IPS-20b (cell line): ENCODE measurements around the gene VPREB1.
"Not testable (repeated sequence)": the region's sequence is repeated elsewhere in the genome, so short reads cannot be mapped to it uniquely, and the experiment has no call there.

ENCODE experiments used
- H3K27ac ChIP-seq: one replicate; pipeline ENCODE4 v1.5.1; 2013; ENCODE audit warnings: low read length
- H3K27me3 ChIP-seq: 2 replicates; pipeline ENCODE4 v1.6.1; 2013; ENCODE audit warnings: mild to moderate bottlenecking, low read length, inconsistent platforms; ENCODE audit not compliant: insufficient read depth
- H3K36me3 ChIP-seq: 2 replicates; pipeline ENCODE4 v1.6.1; 2013; ENCODE audit warnings: low read depth, mild to moderate bottlenecking, inconsistent platforms, low read length, moderate library complexity; ENCODE audit not compliant: insufficient read depth
- H3K4me1 ChIP-seq: 2 replicates; pipeline ENCODE4 v1.6.1; 2013; ENCODE audit warnings: mild to moderate bottlenecking, control low read depth, inconsistent platforms, low read length, moderate library complexity; ENCODE audit not compliant: insufficient read depth
- H3K4me3 ChIP-seq: 2 replicates; pipeline ENCODE4 v1.5.1; 2013; ENCODE audit warnings: mild to moderate bottlenecking, low read length, inconsistent platforms
- H3K9ac ChIP-seq: 2 replicates; pipeline ENCODE4 v1.6.1; 2013; ENCODE audit warnings: low read depth, mild to moderate bottlenecking, inconsistent platforms, low read length, moderate library complexity
- H3K9me3 ChIP-seq: 2 replicates; pipeline ENCODE4 v1.6.1; 2013; ENCODE audit warnings: mild to moderate bottlenecking, low read depth, low read length, inconsistent platforms; ENCODE audit not compliant: insufficient read depth

VPREB1 gene

GRCh38 chr22:22216450-22216959, 28.1 kb upstream of the VPREB1 start:
- Histone ChIP-seq H3K4me1 (no peaks in the 10 kb centered on the region), H3K9me3 (no peaks in the 10 kb centered on the region), H3K9ac (no peak overlapping the region), H3K36me3 (no peaks in the 10 kb centered on the region), H3K4me3 (no peak overlapping the region), H3K27ac (no peak overlapping the region), H3K27me3 (peaks cover 91% of the 10 kb centered on the region)

GRCh38 chr22:22218302-22218701, 26.3 kb upstream of the VPREB1 start:
- H3K36me3 ChIP-seq: no peaks in the 10 kb centered on the region
- H3K4me1 ChIP-seq: no peaks in the 10 kb centered on the region
- peaks cover 80% of the 10 kb centered on the region for H3K27me3 ChIP-seq
- H3K27ac ChIP-seq: no peak overlapping the region
- H3K4me3 ChIP-seq: no peak overlapping the region
- no peak overlapping the region for H3K9ac ChIP-seq
- no peaks in the 10 kb centered on the region for H3K9me3 ChIP-seq

GRCh38 chr22:22219140-22219996, 25.2 kb upstream of the VPREB1 start:
- H3K27ac ChIP-seq: no peak overlapping the region
- H3K9ac ChIP-seq: no peak overlapping the region
- H3K4me3 ChIP-seq: no peak overlapping the region
- H3K36me3 ChIP-seq: no peaks in the 10 kb centered on the region
- peaks cover 77% of the 10 kb centered on the region for H3K27me3 ChIP-seq
- H3K4me1 ChIP-seq: no peaks in the 10 kb centered on the region
- H3K9me3 ChIP-seq: no peaks in the 10 kb centered on the region

GRCh38 chr22:22221043-22221442, 23.5 kb upstream of the VPREB1 start:
- not testable (repeated sequence) for H3K9ac ChIP-seq, H3K27ac ChIP-seq, H3K36me3 ChIP-seq, H3K9me3 ChIP-seq, H3K4me3 ChIP-seq, H3K4me1 ChIP-seq
- peaks cover 77% of the 10 kb centered on the region for H3K27me3 ChIP-seq

- no peaks in the 10 kb centered on the region for H3K4me1 ChIP-seq
- H3K36me3 ChIP-seq: no peaks in the 10 kb centered on the region
- no peak overlapping the region for H3K4me3 ChIP-seq
- H3K27me3 ChIP-seq: peaks cover 87% of the 10 kb centered on the region
- H3K9me3 ChIP-seq: no peaks in the 10 kb centered on the region
- H3K27ac ChIP-seq: no peak overlapping the region
- H3K9ac ChIP-seq: no peak overlapping the region
These were observed 18.0 kb upstream of the VPREB1 start for GRCh38 chr22:22226448-22227187.

GRCh38 chr22:22228421-22228820, 16.2 kb upstream of the VPREB1 start:
- Histone ChIP-seq H3K36me3 (no peaks in the 10 kb centered on the region), H3K9me3 (no peaks in the 10 kb centered on the region), H3K4me3 (no peak overlapping the region), H3K4me1 (no peaks in the 10 kb centered on the region), H3K27ac (no peak overlapping the region), H3K27me3 (peaks cover 98% of the 10 kb centered on the region), H3K9ac (no peak overlapping the region)

GRCh38 chr22:22228921-22229320, 15.7 kb upstream of the VPREB1 start:
- no peaks in the 10 kb centered on the region for H3K9me3 ChIP-seq

GRCh38 chr22:22229683-22230420, 14.7 kb upstream of the VPREB1 start:
- Histone ChIP-seq H3K36me3 (no peaks in the 10 kb centered on the region), H3K9me3 (no peaks in the 10 kb centered on the region), H3K9ac (no peak overlapping the region), H3K4me3 (no peak overlapping the region), H3K27me3 (peaks cover 100% of the 10 kb centered on the region), H3K27ac (no peak overlapping the region), H3K4me1 (no peaks in the 10 kb centered on the region)

More at GRCh38 chr22:22228921-22229320, 15.7 kb upstream of the VPREB1 start:
- Histone ChIP-seq H3K27me3 (peaks cover 100% of the 10 kb centered on the region), H3K4me1 (no peaks in the 10 kb centered on the region), H3K36me3 (no peaks in the 10 kb centered on the region), H3K9ac (no peak overlapping the region), H3K4me3 (no peak overlapping the region), H3K27ac (no peak overlapping the region)

- H3K9me3 ChIP-seq: no peaks in the 10 kb centered on the region
- no peak overlapping the region for H3K9ac ChIP-seq
- no peaks in the 10 kb centered on the region for H3K4me1 ChIP-seq
- no peaks in the 10 kb centered on the region for H3K36me3 ChIP-seq
- peaks cover 100% of the 10 kb centered on the region for H3K27me3 ChIP-seq
- no peak overlapping the region for H3K4me3 ChIP-seq
- no peak overlapping the region for H3K27ac ChIP-seq
These were observed 14.1 kb upstream of the VPREB1 start for GRCh38 chr22:22230438-22230837.

GRCh38 chr22:22233081-22233480, 11.5 kb upstream of the VPREB1 start:
- no peaks in the 10 kb centered on the region for H3K4me1 ChIP-seq
- no peaks in the 10 kb centered on the region for H3K36me3 ChIP-seq
- H3K9ac ChIP-seq: no peak overlapping the region
- peaks cover 100% of the 10 kb centered on the region for H3K27me3 ChIP-seq
- no peak overlapping the region for H3K4me3 ChIP-seq
- no peaks in the 10 kb centered on the region for H3K9me3 ChIP-seq
- no peak overlapping the region for H3K27ac ChIP-seq

GRCh38 chr22:22235558-22235957, 9.0 kb upstream of the VPREB1 start:
- Histone ChIP-seq H3K9ac (no peak overlapping the region), H3K27ac (no peak overlapping the region), H3K27me3 (peaks cover 100% of the 10 kb centered on the region), H3K4me3 (no peak overlapping the region), H3K9me3 (no peaks in the 10 kb centered on the region), H3K4me1 (no peaks in the 10 kb centered on the region), H3K36me3 (no peaks in the 10 kb centered on the region)
